K562 treated with DMSO at 1 percent for 4 hours (cell line): ENCODE measurements around the gene SERPINB5. TPM values are rescaled to one million over a fixed set of nuclear protein-coding genes. Genes with fewer than 3 reads are reported as not detected.

ENCODE experiments used
- total RNA-seq: library from RNA; unstranded; fragments of 300-600 nt; gene quantifications from 2 replicates; pipeline ENCODE4 v1.2.3, GENCODE V29; 2022; ENCODE audit not compliant: insufficient read depth

Gene SERPINB5, protein sequence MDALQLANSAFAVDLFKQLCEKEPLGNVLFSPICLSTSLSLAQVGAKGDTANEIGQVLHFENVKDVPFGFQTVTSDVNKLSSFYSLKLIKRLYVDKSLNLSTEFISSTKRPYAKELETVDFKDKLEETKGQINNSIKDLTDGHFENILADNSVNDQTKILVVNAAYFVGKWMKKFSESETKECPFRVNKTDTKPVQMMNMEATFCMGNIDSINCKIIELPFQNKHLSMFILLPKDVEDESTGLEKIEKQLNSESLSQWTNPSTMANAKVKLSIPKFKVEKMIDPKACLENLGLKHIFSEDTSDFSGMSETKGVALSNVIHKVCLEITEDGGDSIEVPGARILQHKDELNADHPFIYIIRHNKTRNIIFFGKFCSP
- total RNA-seq, result not detected in 2 replicates

GRCh38 chr18:63476668-63477067 lies at the start of gene SERPINB5:
TSS of gene SERPINB5 (plus strand) at chr18:63476958. CDS start at chr18:63484429, 7,471 bp downstream.

GRCh38 chr18:63542069-63542468 lies 65.3 kb downstream of the SERPINB5 start, which contains the start of gene SERPINB12:
TSS of gene SERPINB12 (plus strand) at chr18:63542369. CDS start at chr18:63556160, 13,791 bp downstream.

Other genes with a start within 250 kb of the SERPINB5 start
- 0.15 TPM in 1 of 2 replicates, not detected in the other for gene BCL2, start 157.2 kb upstream of the SERPINB5 start, total RNA-seq
- gene KDSR, start 109.8 kb upstream of the SERPINB5 start, total RNA-seq, result 7.9 and 14.7 TPM in 2 replicates
- gene VPS4B, start 54.5 kb upstream of the SERPINB5 start, total RNA-seq, result 7.1 and 10.4 TPM in 2 replicates
- not detected in 2 replicates for gene SERPINB12, start 65.4 kb downstream of the SERPINB5 start, total RNA-seq
- gene SERPINB13, start 110.4 kb downstream of the SERPINB5 start, total RNA-seq, result not detected in 2 replicates
- not detected in 2 replicates for gene SERPINB4, start 167.3 kb downstream of the SERPINB5 start, total RNA-seq
- not detected in 2 replicates for gene SERPINB3, start 184.9 kb downstream of the SERPINB5 start, total RNA-seq
- gene SERPINB11, start 226.0 kb downstream of the SERPINB5 start, total RNA-seq, result not detected in 2 replicates